ENCODE results near the gene ACSS2.

DNA sequence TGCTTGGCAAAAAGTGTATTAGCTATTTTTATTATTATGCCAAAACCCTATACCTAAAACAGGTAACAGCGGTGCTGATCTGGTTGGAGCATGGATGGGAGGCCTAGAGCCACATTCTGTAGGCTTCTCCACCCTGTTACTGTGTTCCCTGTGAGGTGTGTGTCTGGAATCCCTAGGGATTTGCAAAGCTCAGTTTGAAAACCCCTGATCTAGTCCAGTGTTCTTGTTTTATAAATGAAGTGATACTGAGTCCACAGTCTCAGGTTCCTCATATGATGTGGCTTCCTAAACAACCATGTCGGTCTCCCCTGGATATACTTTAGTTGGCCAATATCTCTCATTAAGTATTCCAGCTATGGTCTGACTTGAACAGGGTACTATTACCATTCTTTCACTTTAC is 16.3 kb downstream of the ACSS2 start:
- TF ChIP-seq TAF1 (IDR thresholded peaks at IDR 0.05; ENCODE audit: borderline replicate concordance, low read depth, low read length) (no peak), POLR2A (IDR thresholded peaks at IDR 0.05; ENCODE audit: low read depth, low read length) (no peak), POLR2AphosphoS5 (IDR thresholded peaks at IDR 0.05; ENCODE audit: low read depth, low read length) (no peak)

Measured in GM12892 (cell line).